B cell (primary cell): ENCODE results near the gene ADAMTS17.

Experiments used
- CTCF ChIP-seq: fragments of 200-600 bp; IDR thresholded peaks from one replicate; pipeline ENCODE4 v1.8.0; 2022; ENCODE audit warnings: antibody characterized with exemption, mild to moderate bottlenecking
- EZH2 ChIP-seq: IDR thresholded peaks from 2 replicates; pipeline ENCODE4 v1.6.1; 2012; ENCODE audit warnings: borderline replicate concordance, low read depth, mild to moderate bottlenecking, moderate library complexity, low read length; ENCODE audit not compliant: insufficient read depth, poor library complexity, severe bottlenecking

DNA sequence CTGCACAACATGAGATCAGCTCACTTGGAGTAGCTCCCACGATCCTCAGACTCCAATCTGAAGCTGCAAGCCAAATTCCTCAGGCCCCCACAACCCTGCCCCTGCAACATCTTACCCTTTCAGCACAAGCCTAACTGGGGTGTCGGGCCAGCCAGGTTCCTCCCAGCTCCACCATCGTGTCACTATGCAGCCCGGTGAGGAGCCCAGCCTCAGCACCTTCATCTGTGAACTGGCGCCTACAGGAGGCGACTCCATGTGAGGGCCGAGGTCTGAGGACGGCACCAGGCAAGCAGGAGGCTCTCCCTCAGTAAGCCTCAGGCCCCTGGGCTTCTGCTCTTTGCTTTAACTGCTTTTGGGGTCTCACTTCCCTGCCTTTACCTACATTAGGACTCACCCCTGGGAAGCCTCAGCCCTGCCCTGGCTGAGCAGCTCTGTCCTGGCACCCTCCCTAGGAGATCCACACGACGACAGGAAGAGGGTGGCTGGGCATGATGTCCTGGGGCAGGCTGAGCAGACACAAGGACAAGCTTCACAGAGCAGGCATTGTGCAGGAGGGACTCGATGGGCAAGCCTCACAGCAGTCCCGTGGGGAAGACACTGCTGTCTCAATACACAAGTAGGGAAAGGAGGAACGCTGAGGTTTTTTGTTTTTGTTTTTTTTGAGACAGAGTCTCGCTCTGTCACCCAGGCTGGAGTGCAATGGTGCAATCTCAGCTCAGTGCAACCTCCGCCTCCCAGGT lies 104.6 kb downstream of the ADAMTS17 start:
- TF ChIP-seq CTCF (no peak), EZH2 (no peak)
